Lower lobe of right lung (tissue), 2 donors: ENCODE data around the gene CLEC2A. TPM values are rescaled to one million over a fixed set of nuclear protein-coding genes. Genes with fewer than 3 reads are reported as not detected.

Source experiments
- ATAC-seq, 2 donors: fragments of 200-7000 bp; cut with Tn5 transposase; one replicate each; pipeline ENCODE4 v1.9.1; 2020 to 2022; ENCODE audit warnings: mild to moderate bottlenecking in 2 of 2, moderate library complexity in 2 of 2
- DNase-seq: peaks from one replicate; pipeline ENCODE4 v3.0.0-alpha.2; 2020
- H3K27ac ChIP-seq: fragments of 200-600 bp; one replicate; pipeline ENCODE4 v1.8.0; 2022
- H3K27me3 ChIP-seq: fragments of 200-600 bp; one replicate; pipeline ENCODE4 v1.8.0; 2022; ENCODE audit warnings: low read depth
- H3K36me3 ChIP-seq: fragments of 200-600 bp; one replicate; pipeline ENCODE4 v1.8.0; 2022; ENCODE audit warnings: mild to moderate bottlenecking
- H3K4me1 ChIP-seq: fragments of 200-600 bp; one replicate; pipeline ENCODE4 v1.8.0; 2022
- H3K4me3 ChIP-seq: fragments of 200-600 bp; one replicate; pipeline ENCODE4 v1.8.0; 2022; ENCODE audit warnings: mild to moderate bottlenecking
- H3K9me3 ChIP-seq: fragments of 200-600 bp; one replicate; pipeline ENCODE4 v1.8.0; 2022
- CTCF ChIP-seq: fragments of 200-600 bp; IDR thresholded peaks from one replicate; pipeline ENCODE4 v1.8.0; 2022; ENCODE audit warnings: antibody characterized with exemption, mild to moderate bottlenecking
- intact Hi-C: fragments of 100-400 bp; cut with DNase I; formaldehyde crosslinking; loops from one replicate; pipeline ENCODE4 v1.11.0; 2022
- total RNA-seq: library from RNA; stranded (reverse); fragmentation: NEBNext Ultra II Directional; extraction: Animal tissue kit (Norgen Biotek cat#: 25700); gene quantifications from one replicate; pipeline ENCODE4 v1.2.1, GENCODE V29; 2021
- donor health status: DM: no; HTN: yes; CAD: no; lungs with severe emphysema.

Gene CLEC2A
- total RNA-seq, 1 donor from 2014 or later = not detected

- intact Hi-C loops = no loop called here
- H3K4me3 ChIP-seq = no peak overlapping the region
- DNase-seq (no peak), ATAC-seq (no peak)
- no peak overlapping the region for H3K27ac ChIP-seq
- H3K27me3 ChIP-seq = no peaks in the 10 kb centered on the region
- TF ChIP-seq CTCF = no peak
- H3K36me3 ChIP-seq = no peaks in the 10 kb centered on the region
- no peaks in the 10 kb centered on the region for H3K4me1 ChIP-seq
- H3K9me3 ChIP-seq = peaks cover 14% of the 10 kb centered on the region
Observed at GRCh38 chr12:9900930-9901329, 31.2 kb downstream of the CLEC2A start.

GRCh38 chr12:9899209-9899608 lies 33.0 kb downstream of the CLEC2A start:
- Histone ChIP-seq H3K27me3 (no peaks in the 10 kb centered on the region), H3K36me3 (no peaks in the 10 kb centered on the region), H3K4me1 (no peaks in the 10 kb centered on the region), H3K9me3 (peaks cover 14% of the 10 kb centered on the region), H3K4me3 (no peak overlapping the region), H3K27ac (no peak overlapping the region)
- TF ChIP-seq CTCF = no peak
- intact Hi-C loops = no loop called here
- ATAC-seq (no peak), DNase-seq (no peak)

GRCh38 chr12:9897535-9897934 lies 34.6 kb downstream of the CLEC2A start:
- H3K4me1 ChIP-seq = no peaks in the 10 kb centered on the region
- H3K27me3 ChIP-seq = no peaks in the 10 kb centered on the region
- peaks cover 4% of the 10 kb centered on the region for H3K9me3 ChIP-seq
- no peaks in the 10 kb centered on the region for H3K36me3 ChIP-seq
- H3K4me3 ChIP-seq = no peak overlapping the region
- DNase-seq (no peak), ATAC-seq (no peak)
- no peak overlapping the region for H3K27ac ChIP-seq
- no peak for TF ChIP-seq CTCF
- intact Hi-C loops = no loop called here

GRCh38 chr12:9895215-9895971 lies 36.8 kb downstream of the CLEC2A start:
- Histone ChIP-seq H3K9me3 (no peaks in the 10 kb centered on the region), H3K4me3 (no peak overlapping the region), H3K4me1 (no peaks in the 10 kb centered on the region), H3K36me3 (no peaks in the 10 kb centered on the region), H3K27me3 (no peaks in the 10 kb centered on the region), H3K27ac (no peak overlapping the region)
- DNase-seq = no peak
- no peak for ATAC-seq
- intact Hi-C loops = no loop called here
- TF ChIP-seq CTCF = no peak

- intact Hi-C loops = no loop called here
- no peak for DNase-seq
- no peaks in the 10 kb centered on the region for H3K27me3 ChIP-seq
- H3K27ac ChIP-seq = no peak overlapping the region
- H3K4me3 ChIP-seq = no peak overlapping the region
- TF ChIP-seq CTCF = no peak
- H3K9me3 ChIP-seq = no peaks in the 10 kb centered on the region
- ATAC-seq = no peak
- H3K4me1 ChIP-seq = no peaks in the 10 kb centered on the region
- H3K36me3 ChIP-seq = no peaks in the 10 kb centered on the region
Observed at GRCh38 chr12:9888665-9889273, 43.4 kb downstream of the CLEC2A start.
